Measurements from ENCODE around the gene PSMD5.
A peak's percentile ranks its signal among the peaks of the same experiment; 100 is the strongest.
"Not testable (repeated sequence)": the region's sequence is repeated elsewhere in the genome, so short reads cannot be mapped to it uniquely, and the experiment has no call there.

The PSMD5 gene

GRCh38 chr9:120804784-120805363, 37.8 kb downstream of the PSMD5 start:
- not testable (repeated sequence) for DNase-seq (ENCODE audit: low spot score)

- no peak for DNase-seq (ENCODE audit: low spot score)
Measured at GRCh38 chr9:120801441-120801840, 41.3 kb downstream of the PSMD5 start.

- peak; percentile 80 for DNase-seq (ENCODE audit: low spot score)
Measured at GRCh38 chr9:120792898-120793765, 49.6 kb downstream of the PSMD5 start, which contains the start of gene FBXW2. TSS of gene FBXW2 (minus strand) at chr9:120793416. CDS start at chr9:120788258, 5,158 bp downstream.

GRCh38 chr9:120791161-120791560, 51.6 kb downstream of the PSMD5 start:
- no peak for DNase-seq (ENCODE audit: low spot score)

- no peak for DNase-seq (ENCODE audit: low spot score)
Measured at GRCh38 chr9:120787933-120788332, 54.8 kb downstream of the PSMD5 start.

- DNase-seq (ENCODE audit: low spot score): no peak
Measured at GRCh38 chr9:120783602-120784047, 59.1 kb downstream of the PSMD5 start.

- no peak for DNase-seq (ENCODE audit: low spot score)
Measured at GRCh38 chr9:120781236-120781635, 61.5 kb downstream of the PSMD5 start.

- no peak for DNase-seq (ENCODE audit: low spot score)
Measured at GRCh38 chr9:120780367-120780766, 62.4 kb downstream of the PSMD5 start.

- no peak for DNase-seq (ENCODE audit: low spot score)
Measured at GRCh38 chr9:120779227-120779626, 63.5 kb downstream of the PSMD5 start.

GRCh38 chr9:120778758-120779157, 64.0 kb downstream of the PSMD5 start:
- no peak for DNase-seq (ENCODE audit: low spot score)

GRCh38 chr9:120777229-120777628, 65.5 kb downstream of the PSMD5 start:
- no peak for DNase-seq (ENCODE audit: low spot score)

GRCh38 chr9:120776788-120777187, 65.9 kb downstream of the PSMD5 start:
- no peak for DNase-seq (ENCODE audit: low spot score)

GRCh38 chr9:120775859-120776258, 66.9 kb downstream of the PSMD5 start:
- DNase-seq (ENCODE audit: low spot score): no peak

GRCh38 chr9:120774719-120775118, 68.0 kb downstream of the PSMD5 start:
- no peak for DNase-seq (ENCODE audit: low spot score)

- no peak for DNase-seq (ENCODE audit: low spot score)
Measured at GRCh38 chr9:120773256-120773655, 69.5 kb downstream of the PSMD5 start.

GRCh38 chr9:120770931-120771330, 71.8 kb downstream of the PSMD5 start:
- no peak for DNase-seq (ENCODE audit: low spot score)

- DNase-seq (ENCODE audit: low spot score): no peak
Measured at GRCh38 chr9:120768886-120769285, 73.8 kb downstream of the PSMD5 start.

- no peak for DNase-seq (ENCODE audit: low spot score)
Measured at GRCh38 chr9:120768247-120768646, 74.5 kb downstream of the PSMD5 start.

GRCh38 chr9:120767451-120767850, 75.3 kb downstream of the PSMD5 start:
- DNase-seq (ENCODE audit: low spot score): no peak

Measured in CD4-positive, alpha-beta T cell treated with Interleukin-2 at 100 ng/mL for 4 hours (primary cell).